ENCODE measurements around the gene ALS2. TPM values are rescaled to one million over a fixed set of nuclear protein-coding genes. Genes with fewer than 3 reads are reported as not detected.

Gene ALS2
- total and polyA plus RNA-seq, 2 experiments from 2014 or later, result 10.7 to 34.9 TPM

DNA sequence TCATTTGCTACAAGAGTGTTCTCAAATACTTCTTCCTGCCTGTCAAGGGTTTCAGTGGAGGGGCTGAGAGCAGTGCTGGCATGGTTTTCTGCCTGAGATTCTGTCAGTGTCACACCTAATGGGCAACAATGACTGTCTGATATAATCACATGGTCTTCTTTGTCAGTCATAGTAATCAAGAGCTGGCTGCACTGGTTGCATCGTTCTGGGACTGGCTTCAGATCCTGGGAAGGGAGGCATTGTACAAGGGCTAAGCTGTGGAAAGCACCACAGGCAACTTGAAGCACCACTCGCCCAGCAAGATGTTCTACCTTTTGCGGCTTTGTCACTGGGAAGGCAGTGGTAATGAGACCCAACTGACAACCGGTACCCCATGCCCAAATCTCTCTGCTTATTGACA is 19.6 kb downstream of the ALS2 start:
- no peaks in the 10 kb centered on the region for H3K27me3 ChIP-seq
- no peaks in the 10 kb centered on the region for H3K9me2 ChIP-seq (replicated peaks; ENCODE audit: insufficient read depth)
- 95% methylated on average over 4 of the region's 4 CpGs for WGBS (ENCODE audit: low lambda C conversion rate, missing lambda C conversion rate)
- no peak overlapping the region for H3K4me3 ChIP-seq
- H2AFZ ChIP-seq, result no peak overlapping the region
- no peak for DNase-seq (ENCODE audit: low spot score)
- H3K27ac ChIP-seq, result no peak overlapping the region
- TF ChIP-seq, protein P1, sequence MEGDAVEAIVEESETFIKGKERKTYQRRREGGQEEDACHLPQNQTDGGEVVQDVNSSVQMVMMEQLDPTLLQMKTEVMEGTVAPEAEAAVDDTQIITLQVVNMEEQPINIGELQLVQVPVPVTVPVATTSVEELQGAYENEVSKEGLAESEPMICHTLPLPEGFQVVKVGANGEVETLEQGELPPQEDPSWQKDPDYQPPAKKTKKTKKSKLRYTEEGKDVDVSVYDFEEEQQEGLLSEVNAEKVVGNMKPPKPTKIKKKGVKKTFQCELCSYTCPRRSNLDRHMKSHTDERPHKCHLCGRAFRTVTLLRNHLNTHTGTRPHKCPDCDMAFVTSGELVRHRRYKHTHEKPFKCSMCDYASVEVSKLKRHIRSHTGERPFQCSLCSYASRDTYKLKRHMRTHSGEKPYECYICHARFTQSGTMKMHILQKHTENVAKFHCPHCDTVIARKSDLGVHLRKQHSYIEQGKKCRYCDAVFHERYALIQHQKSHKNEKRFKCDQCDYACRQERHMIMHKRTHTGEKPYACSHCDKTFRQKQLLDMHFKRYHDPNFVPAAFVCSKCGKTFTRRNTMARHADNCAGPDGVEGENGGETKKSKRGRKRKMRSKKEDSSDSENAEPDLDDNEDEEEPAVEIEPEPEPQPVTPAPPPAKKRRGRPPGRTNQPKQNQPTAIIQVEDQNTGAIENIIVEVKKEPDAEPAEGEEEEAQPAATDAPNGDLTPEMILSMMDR (IDR thresholded peaks at IDR 0.05; ENCODE audit: poor library complexity), result no peak
- TF ChIP-seq EZH2 (IDR thresholded peaks at IDR 0.05; ENCODE audit: borderline replicate concordance) (no peak), EZH2phosphoT487 (IDR thresholded peaks at IDR 0.05; ENCODE audit: low read depth, severe bottlenecking, unreplicated experiment) (no peak)
- no peaks in the 10 kb centered on the region for H4K20me1 ChIP-seq (ENCODE audit: insufficient read depth, poor library complexity, severe bottlenecking)
- no peaks in the 10 kb centered on the region for H3K36me3 ChIP-seq (replicated peaks; ENCODE audit: insufficient read depth, low read depth)
- H3K9me3 ChIP-seq (ENCODE audit: low read depth), result no peaks in the 10 kb centered on the region
- H3K79me2 ChIP-seq, result no peaks in the 10 kb centered on the region
- H3K4me2 ChIP-seq, result no peak overlapping the region
- H3K4me1 ChIP-seq (ENCODE audit: insufficient read depth), result no peaks in the 10 kb centered on the region

DNA sequence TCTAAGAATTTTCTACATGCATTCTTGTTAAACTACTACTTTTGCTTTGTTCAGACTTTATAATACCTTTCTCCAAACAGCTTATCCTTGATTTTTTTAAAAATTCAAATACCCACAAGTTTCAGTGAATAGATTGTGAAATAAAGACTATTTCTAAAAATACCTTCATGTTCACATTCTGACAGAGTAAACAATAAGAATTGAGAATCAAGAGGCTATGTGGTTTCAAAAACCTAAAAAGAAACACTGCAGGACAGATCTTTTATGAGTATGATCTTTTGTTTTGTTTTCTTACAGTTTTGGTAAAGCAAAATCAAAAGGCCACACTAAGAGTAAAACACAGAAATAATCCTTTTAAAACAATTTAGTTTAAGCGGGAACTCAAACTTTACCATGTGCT is 21.2 kb downstream of the ALS2 start:
- no peaks in the 10 kb centered on the region for H3K36me3 ChIP-seq (replicated peaks; ENCODE audit: insufficient read depth, low read depth)
- H3K9me3 ChIP-seq (ENCODE audit: low read depth), result no peaks in the 10 kb centered on the region
- H3K4me2 ChIP-seq, result no peak overlapping the region
- WGBS (ENCODE audit: low lambda C conversion rate, missing lambda C conversion rate), result 92% methylated on average over 1 of the region's 1 CpG
- no peaks in the 10 kb centered on the region for H3K27me3 ChIP-seq
- no peaks in the 10 kb centered on the region for H3K79me2 ChIP-seq
- TF ChIP-seq, protein P1 (IDR thresholded peaks at IDR 0.05; ENCODE audit: poor library complexity), result no peak
- no peak for TF ChIP-seq EZH2 (IDR thresholded peaks at IDR 0.05; ENCODE audit: borderline replicate concordance)
- no peak for TF ChIP-seq EZH2phosphoT487 (IDR thresholded peaks at IDR 0.05; ENCODE audit: low read depth, severe bottlenecking, unreplicated experiment)
- no peak for DNase-seq (ENCODE audit: low spot score)
- no peak overlapping the region for H2AFZ ChIP-seq
- no peaks in the 10 kb centered on the region for H3K9me2 ChIP-seq (replicated peaks; ENCODE audit: insufficient read depth)
- H4K20me1 ChIP-seq (ENCODE audit: insufficient read depth, poor library complexity, severe bottlenecking), result no peaks in the 10 kb centered on the region
- no peaks in the 10 kb centered on the region for H3K4me1 ChIP-seq (ENCODE audit: insufficient read depth)
- no peak overlapping the region for H3K4me3 ChIP-seq
- H3K27ac ChIP-seq, result no peak overlapping the region

DNA sequence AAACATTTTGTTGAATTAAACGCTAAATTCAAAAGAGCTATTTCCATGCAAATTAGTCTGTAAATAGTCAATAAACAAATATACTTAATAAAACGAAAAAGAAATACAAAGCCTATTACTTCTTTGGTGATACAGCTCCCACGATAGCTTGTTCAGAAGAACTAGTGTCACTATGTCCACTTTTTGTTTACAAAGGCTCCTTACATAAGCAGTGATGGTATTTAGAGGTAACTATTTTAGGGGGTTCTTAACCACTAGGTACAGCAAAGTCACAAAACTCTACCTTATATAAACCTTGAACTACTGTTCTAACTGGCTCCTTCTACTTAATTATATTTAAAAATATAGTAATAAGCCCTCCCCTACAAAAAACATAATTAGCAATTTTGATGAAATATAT is 21.9 kb downstream of the ALS2 start:
- H3K4me1 ChIP-seq (ENCODE audit: insufficient read depth), result no peaks in the 10 kb centered on the region
- peak overlapping the region; percentile 27 for H3K27ac ChIP-seq
- 81% methylated on average over 3 of the region's 3 CpGs for WGBS (ENCODE audit: low lambda C conversion rate, missing lambda C conversion rate)
- DNase-seq (ENCODE audit: low spot score), result no peak
- no peaks in the 10 kb centered on the region for H3K27me3 ChIP-seq
- no peaks in the 10 kb centered on the region for H3K36me3 ChIP-seq (replicated peaks; ENCODE audit: insufficient read depth, low read depth)
- no peaks in the 10 kb centered on the region for H3K9me3 ChIP-seq (ENCODE audit: low read depth)
- H2AFZ ChIP-seq, result no peak overlapping the region
- no peaks in the 10 kb centered on the region for H3K79me2 ChIP-seq
- no peaks in the 10 kb centered on the region for H4K20me1 ChIP-seq (ENCODE audit: insufficient read depth, poor library complexity, severe bottlenecking)
- peak overlapping the region; percentile 53 for H3K4me2 ChIP-seq
- H3K4me3 ChIP-seq, result no peak overlapping the region
- TF ChIP-seq, protein P1 (IDR thresholded peaks at IDR 0.05; ENCODE audit: poor library complexity), result no peak
- TF ChIP-seq EZH2 (IDR thresholded peaks at IDR 0.05; ENCODE audit: borderline replicate concordance), result no peak
- TF ChIP-seq EZH2phosphoT487 (IDR thresholded peaks at IDR 0.05; ENCODE audit: low read depth, severe bottlenecking, unreplicated experiment), result no peak
- H3K9me2 ChIP-seq (replicated peaks; ENCODE audit: insufficient read depth), result no peaks in the 10 kb centered on the region

DNA sequence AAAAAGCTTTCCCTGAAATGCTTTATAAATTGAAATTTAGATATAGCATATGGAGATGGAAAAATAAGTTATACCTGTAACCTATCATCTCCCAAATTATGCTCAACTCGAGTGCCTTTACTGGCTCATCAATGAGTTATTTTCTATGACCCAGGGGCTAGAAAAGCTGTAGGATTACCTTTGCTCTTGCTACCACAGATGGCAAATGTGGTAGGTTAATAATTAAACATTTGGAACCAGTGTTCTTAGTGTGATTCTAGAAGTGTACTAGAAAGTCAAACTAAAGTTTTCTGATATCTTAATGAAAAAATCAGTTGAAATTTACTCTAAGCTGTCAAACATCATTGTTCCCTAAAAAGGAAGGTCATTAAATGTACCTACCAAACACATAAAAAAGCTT is 22.5 kb downstream of the ALS2 start:
- Histone ChIP-seq H3K4me2 (peak overlapping the region; percentile 53), H3K9me2 (replicated peaks; ENCODE audit: insufficient read depth) (no peaks in the 10 kb centered on the region), H3K4me1 (ENCODE audit: insufficient read depth) (no peaks in the 10 kb centered on the region), H2AFZ (no peak overlapping the region), H3K27me3 (no peaks in the 10 kb centered on the region), H3K79me2 (no peaks in the 10 kb centered on the region), H3K4me3 (no peak overlapping the region), H3K9me3 (ENCODE audit: low read depth) (no peaks in the 10 kb centered on the region), H3K27ac (peak overlapping the region; percentile 27), H3K36me3 (replicated peaks; ENCODE audit: insufficient read depth, low read depth) (no peaks in the 10 kb centered on the region), H4K20me1 (ENCODE audit: insufficient read depth, poor library complexity, severe bottlenecking) (no peaks in the 10 kb centered on the region)
- 32% methylated on average over 1 of the region's 1 CpG for WGBS (ENCODE audit: low lambda C conversion rate, missing lambda C conversion rate)
- DNase-seq (ENCODE audit: low spot score), result peak; percentile 15
- TF ChIP-seq, protein P1 (IDR thresholded peaks at IDR 0.05; ENCODE audit: poor library complexity), result no peak
- no peak for TF ChIP-seq EZH2 (IDR thresholded peaks at IDR 0.05; ENCODE audit: borderline replicate concordance)
- no peak for TF ChIP-seq EZH2phosphoT487 (IDR thresholded peaks at IDR 0.05; ENCODE audit: low read depth, severe bottlenecking, unreplicated experiment)
